ENCODE results near the gene C9orf153.

DNA sequence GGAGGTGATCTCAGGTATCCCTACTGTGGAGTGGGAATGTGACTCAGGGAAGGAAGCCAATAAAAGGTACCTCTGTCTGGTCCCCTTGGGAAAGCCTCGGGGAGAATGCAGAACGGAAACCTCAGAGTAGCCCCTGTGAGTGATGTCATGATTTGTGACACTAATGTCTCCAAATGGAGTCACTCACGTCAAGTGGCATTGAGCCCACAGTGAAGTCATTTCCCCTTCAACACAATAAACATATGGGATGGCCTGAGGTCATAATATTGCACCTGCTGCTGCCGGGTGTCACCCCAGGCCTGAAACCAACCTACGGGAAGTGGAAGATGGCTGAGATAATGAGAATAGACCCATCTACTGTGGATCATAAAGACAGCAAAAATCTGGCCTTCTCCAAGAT lies 84.2 kb downstream of the C9orf153 start:
- TF ChIP-seq, protein P1, sequence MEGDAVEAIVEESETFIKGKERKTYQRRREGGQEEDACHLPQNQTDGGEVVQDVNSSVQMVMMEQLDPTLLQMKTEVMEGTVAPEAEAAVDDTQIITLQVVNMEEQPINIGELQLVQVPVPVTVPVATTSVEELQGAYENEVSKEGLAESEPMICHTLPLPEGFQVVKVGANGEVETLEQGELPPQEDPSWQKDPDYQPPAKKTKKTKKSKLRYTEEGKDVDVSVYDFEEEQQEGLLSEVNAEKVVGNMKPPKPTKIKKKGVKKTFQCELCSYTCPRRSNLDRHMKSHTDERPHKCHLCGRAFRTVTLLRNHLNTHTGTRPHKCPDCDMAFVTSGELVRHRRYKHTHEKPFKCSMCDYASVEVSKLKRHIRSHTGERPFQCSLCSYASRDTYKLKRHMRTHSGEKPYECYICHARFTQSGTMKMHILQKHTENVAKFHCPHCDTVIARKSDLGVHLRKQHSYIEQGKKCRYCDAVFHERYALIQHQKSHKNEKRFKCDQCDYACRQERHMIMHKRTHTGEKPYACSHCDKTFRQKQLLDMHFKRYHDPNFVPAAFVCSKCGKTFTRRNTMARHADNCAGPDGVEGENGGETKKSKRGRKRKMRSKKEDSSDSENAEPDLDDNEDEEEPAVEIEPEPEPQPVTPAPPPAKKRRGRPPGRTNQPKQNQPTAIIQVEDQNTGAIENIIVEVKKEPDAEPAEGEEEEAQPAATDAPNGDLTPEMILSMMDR (conservative IDR thresholded peaks at IDR 0.05): no peak
- TF ChIP-seq ZFX (IDR thresholded peaks at IDR 0.05): no peak
